H9 (cell line): ENCODE measurements around the gene DNAAF9. TPM values are rescaled to one million over a fixed set of nuclear protein-coding genes. Genes with fewer than 3 reads are reported as not detected.

ENCODE experiments used
- DNase-seq: peaks from one replicate; pipeline ENCODE4 v3.0.0-alpha.2; 2017
- H2AFZ ChIP-seq: one replicate; pipeline ENCODE4 v1.6.1; 2013; ENCODE audit warnings: mild to moderate bottlenecking, low read length, control low read depth, moderate library complexity
- H2AK5ac ChIP-seq: 2 replicates; pipeline ENCODE4 v1.6.1; 2013; ENCODE audit warnings: low read length, control low read depth, mixed read lengths; ENCODE audit not compliant: insufficient read length
- H2BK120ac ChIP-seq: one replicate; pipeline ENCODE4 v1.6.1; 2013; ENCODE audit warnings: low read depth, mild to moderate bottlenecking, low read length, control low read depth, inconsistent platforms; ENCODE audit not compliant: poor library complexity, severe bottlenecking
- H2BK12ac ChIP-seq: 2 replicates; pipeline ENCODE4 v1.6.1; 2013; ENCODE audit warnings: low read length, control low read depth, mixed read lengths, low read depth; ENCODE audit not compliant: insufficient read length
- H2BK15ac ChIP-seq: 2 replicates; pipeline ENCODE4 v1.6.1; 2013; ENCODE audit warnings: low read depth, low read length, control low read depth
- H2BK20ac ChIP-seq: one replicate; pipeline ENCODE4 v1.6.1; 2013; ENCODE audit warnings: low read depth, mild to moderate bottlenecking, low read length, control low read depth, inconsistent platforms; ENCODE audit not compliant: poor library complexity, severe bottlenecking
- H2BK5ac ChIP-seq: 2 replicates; pipeline ENCODE4 v1.6.1; 2013; ENCODE audit warnings: low read length, control low read depth, mixed read lengths; ENCODE audit not compliant: insufficient read length
- H3K14ac ChIP-seq: 2 replicates; pipeline ENCODE4 v1.6.1; 2013; ENCODE audit warnings: low read length, control low read depth; ENCODE audit not compliant: insufficient read depth
- H3K18ac ChIP-seq: 2 replicates; pipeline ENCODE4 v1.6.1; 2013; ENCODE audit warnings: low read depth, mild to moderate bottlenecking, mixed read lengths, low read length, control low read depth; ENCODE audit not compliant: insufficient read length
- H3K23ac ChIP-seq: 2 replicates; pipeline ENCODE4 v1.6.1; 2013; ENCODE audit warnings: low read length, control low read depth, mixed read lengths, low read depth; ENCODE audit not compliant: insufficient read length
- H3K23me2 ChIP-seq: 2 replicates; pipeline ENCODE4 v1.6.1; 2013; ENCODE audit warnings: low read depth, mild to moderate bottlenecking, mixed read lengths, low read length, control low read depth; ENCODE audit not compliant: insufficient read length, poor library complexity, severe bottlenecking
- H3K27ac ChIP-seq: 2 replicates; pipeline ENCODE4 v1.5.1; 2013; ENCODE audit warnings: low read length, control low read depth, mixed read lengths, low read depth; ENCODE audit not compliant: insufficient read length
- H3K27me3 ChIP-seq: 2 replicates; pipeline ENCODE4 v1.6.1; 2013; ENCODE audit warnings: low read length, control low read depth, inconsistent platforms; ENCODE audit not compliant: insufficient read depth
- H3K4ac ChIP-seq: 2 replicates; pipeline ENCODE4 v1.6.1; 2013; ENCODE audit warnings: low read depth, mild to moderate bottlenecking, control low read depth, inconsistent platforms, low read length, moderate library complexity
- H3K4me1 ChIP-seq: 2 replicates; pipeline ENCODE4 v1.6.1; 2013; ENCODE audit warnings: low read length, control low read depth, inconsistent platforms; ENCODE audit not compliant: insufficient read depth
- H3K4me2 ChIP-seq: 2 replicates; pipeline ENCODE4 v1.6.1; 2013; ENCODE audit warnings: low read length, control low read depth, mixed read lengths; ENCODE audit not compliant: insufficient read length, insufficient read depth
- H3K56ac ChIP-seq: 2 replicates; pipeline ENCODE4 v1.6.1; 2013; ENCODE audit warnings: low read depth, mild to moderate bottlenecking, mixed read lengths, low read length, control low read depth; ENCODE audit not compliant: insufficient read length
- H3K79me1 ChIP-seq: 2 replicates; pipeline ENCODE4 v1.6.1; 2013; ENCODE audit warnings: low read depth, mild to moderate bottlenecking, moderate library complexity, low read length, control low read depth, inconsistent platforms; ENCODE audit not compliant: insufficient read depth, poor library complexity, severe bottlenecking
- H3K79me2 ChIP-seq: 2 replicates; pipeline ENCODE4 v1.6.1; 2013; ENCODE audit warnings: low read length, control low read depth, inconsistent platforms; ENCODE audit not compliant: insufficient read depth
- H3K9ac ChIP-seq: 2 replicates; pipeline ENCODE4 v1.6.1; 2013; ENCODE audit warnings: low read length, control low read depth, mixed read lengths; ENCODE audit not compliant: insufficient read length; ENCODE audit errors: extremely low read depth
- H3K9me3 ChIP-seq: one replicate; pipeline ENCODE4 v1.6.1; 2013; ENCODE audit warnings: low read depth, low read length, inconsistent platforms; ENCODE audit not compliant: control insufficient read depth
- H3T11ph ChIP-seq: one replicate; pipeline ENCODE4 v1.6.1; 2013; ENCODE audit warnings: mild to moderate bottlenecking, low read length, control low read depth, inconsistent platforms
- H4K20me1 ChIP-seq: one replicate; pipeline ENCODE4 v1.6.1; 2013; ENCODE audit not compliant: control insufficient read depth, insufficient read length, insufficient read depth
- H4K5ac ChIP-seq: 2 replicates; pipeline ENCODE4 v1.6.1; 2013; ENCODE audit warnings: low read depth, mild to moderate bottlenecking, mixed read lengths, low read length, control low read depth; ENCODE audit not compliant: insufficient read length
- H4K8ac ChIP-seq: replicated peaks from 2 replicates; pipeline ENCODE4 v1.6.1; 2013; ENCODE audit warnings: low read length, control low read depth, mixed read lengths, low read depth; ENCODE audit not compliant: insufficient read length
- H4K91ac ChIP-seq: 2 replicates; pipeline ENCODE4 v1.6.1; 2013; ENCODE audit warnings: low read depth, mild to moderate bottlenecking, moderate library complexity, mixed read lengths, low read length, control low read depth; ENCODE audit not compliant: insufficient read length
- H3K27ac Mint-ChIP-seq, 3 experiments: 2 replicates in 2 of 3; 3 replicates in 1 of 3; pipeline ENCODE4 v1.8.0; 2020 to 2021; ENCODE audit warnings: mixed read lengths in 3 of 3, mild to moderate bottlenecking in 1 of 3, moderate library complexity in 1 of 3
- H3K27me3 Mint-ChIP-seq: 2 replicates; pipeline ENCODE4 v1.8.0; 2021; ENCODE audit warnings: low read depth, mild to moderate bottlenecking, moderate library complexity, mixed read lengths
- H3K36me3 Mint-ChIP-seq, 3 experiments: 2 replicates in 2 of 3; 3 replicates in 1 of 3; pipeline ENCODE4 v1.8.0; 2020 to 2021; ENCODE audit warnings: low read depth in 3 of 3, mixed read lengths in 3 of 3; ENCODE audit not compliant: insufficient read depth in 1 of 3
- H3K4me1 Mint-ChIP-seq, 2 experiments: 2 replicates each; pipeline ENCODE4 v1.8.0; 2020; ENCODE audit warnings: mixed read lengths in 2 of 2
- H3K4me3 Mint-ChIP-seq, 2 experiments: 2 replicates in 1 of 2; 3 replicates in 1 of 2; pipeline ENCODE4 v1.8.0; 2020 to 2021; ENCODE audit warnings: mild to moderate bottlenecking in 2 of 2, mixed read lengths in 2 of 2, moderate library complexity in 1 of 2
- H3K9me3 Mint-ChIP-seq, 2 experiments: 2 replicates in 1 of 2; 3 replicates in 1 of 2; pipeline ENCODE4 v1.8.0; 2020; ENCODE audit warnings: mild to moderate bottlenecking in 2 of 2, mixed read lengths in 2 of 2, moderate library complexity in 1 of 2
- WGBS: extraction: QIAGEN DNeasy Blood & Tissue Kit; methylation state at CpG from one replicate; pipeline ENCODE4 v1.1.7; 2013; ENCODE audit warnings: missing lambda C conversion rate, low lambda C conversion rate, mixed read lengths; ENCODE audit not compliant: insufficient read length; ENCODE audit errors: extremely low coverage; 5-methylcytosine and 5-hydroxymethylcytosine counted together
- total RNA-seq: library from RNA; stranded (reverse); gene quantifications from 2 replicates; pipeline ENCODE4 v1.2.1, GENCODE V29; 2021
- TF ChIP-seq, protein P1 (sequence below): fragments of 200-600 bp; sonication (generic); conservative IDR thresholded peaks from 3 replicates; pipeline ENCODE4 v1.8.0; 2021; ENCODE audit warnings: antibody characterized with exemption, mild to moderate bottlenecking

DNAAF9 gene
- total RNA-seq, 1 experiment from 2014 or later, result 5.5 TPM

DNA sequence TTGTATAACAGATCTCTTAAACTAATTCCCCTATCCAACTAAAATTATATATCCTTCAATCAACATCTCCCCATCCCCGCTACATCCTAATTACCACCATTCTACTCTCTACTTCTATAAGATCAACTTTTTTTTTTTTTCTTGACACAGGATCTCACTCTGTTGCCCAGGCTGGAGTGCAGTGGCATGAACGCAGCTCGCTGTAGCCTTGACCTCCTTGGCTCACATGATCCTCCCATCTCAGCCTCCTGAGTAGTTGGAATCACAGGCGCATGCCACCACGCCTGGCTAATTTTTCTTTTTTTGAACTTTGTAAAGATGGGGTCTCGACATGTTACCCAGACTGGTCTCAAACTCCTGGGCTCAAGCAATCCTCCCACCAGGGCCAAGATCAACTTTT, 5.0 kb downstream of the DNAAF9 start:
- H3K4me1 Mint-ChIP-seq, result peaks cover 10 to 20% of the 10 kb centered on the region in 2 experiments
- Histone ChIP-seq H3K27ac (no peak overlapping the region), H3K9ac (no peak overlapping the region), H2AFZ (no peak overlapping the region), H2AK5ac (no peak overlapping the region), H2BK5ac (no peak overlapping the region), H3K14ac (no peak overlapping the region), H4K8ac (no peak overlapping the region), H3K56ac (no peak overlapping the region), H2BK120ac (no peak overlapping the region), H3K79me1 (no peaks in the 10 kb centered on the region), H4K20me1 (no peaks in the 10 kb centered on the region), H3T11ph (no peak overlapping the region), H3K79me2 (peaks cover 1% of the 10 kb centered on the region; the same call in 1 of the 2 replicates), H3K4me1 (no peaks in the 10 kb centered on the region), H2BK15ac (no peak overlapping the region), H2BK20ac (no peak overlapping the region), H4K91ac (no peak overlapping the region), H3K4ac (no peak overlapping the region), H3K4me2 (no peak overlapping the region), H4K5ac (no peak overlapping the region), H2BK12ac (no peak overlapping the region), H3K18ac (no peak overlapping the region), H3K27me3 (no peaks in the 10 kb centered on the region), H3K23me2 (peaks cover 9% of the 10 kb centered on the region), H3K9me3 (no peaks in the 10 kb centered on the region), H3K23ac (no peak overlapping the region)
- H3K27ac Mint-ChIP-seq, result no peak overlapping the region
- no peaks in the 10 kb centered on the region for H3K9me3 Mint-ChIP-seq
- no peak overlapping the region for H3K4me3 Mint-ChIP-seq
- 87% methylated on average over 1 of the region's 6 CpGs for WGBS
- H3K27me3 Mint-ChIP-seq, result peaks cover 15% of the 10 kb centered on the region
- DNase-seq, result no peak
- no peaks in the 10 kb centered on the region for H3K36me3 Mint-ChIP-seq
- TF ChIP-seq, protein P1, sequence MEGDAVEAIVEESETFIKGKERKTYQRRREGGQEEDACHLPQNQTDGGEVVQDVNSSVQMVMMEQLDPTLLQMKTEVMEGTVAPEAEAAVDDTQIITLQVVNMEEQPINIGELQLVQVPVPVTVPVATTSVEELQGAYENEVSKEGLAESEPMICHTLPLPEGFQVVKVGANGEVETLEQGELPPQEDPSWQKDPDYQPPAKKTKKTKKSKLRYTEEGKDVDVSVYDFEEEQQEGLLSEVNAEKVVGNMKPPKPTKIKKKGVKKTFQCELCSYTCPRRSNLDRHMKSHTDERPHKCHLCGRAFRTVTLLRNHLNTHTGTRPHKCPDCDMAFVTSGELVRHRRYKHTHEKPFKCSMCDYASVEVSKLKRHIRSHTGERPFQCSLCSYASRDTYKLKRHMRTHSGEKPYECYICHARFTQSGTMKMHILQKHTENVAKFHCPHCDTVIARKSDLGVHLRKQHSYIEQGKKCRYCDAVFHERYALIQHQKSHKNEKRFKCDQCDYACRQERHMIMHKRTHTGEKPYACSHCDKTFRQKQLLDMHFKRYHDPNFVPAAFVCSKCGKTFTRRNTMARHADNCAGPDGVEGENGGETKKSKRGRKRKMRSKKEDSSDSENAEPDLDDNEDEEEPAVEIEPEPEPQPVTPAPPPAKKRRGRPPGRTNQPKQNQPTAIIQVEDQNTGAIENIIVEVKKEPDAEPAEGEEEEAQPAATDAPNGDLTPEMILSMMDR, result no peak
